Suprapubic skin (tissue), 4 donors: Measurements from ENCODE around the gene UPF1.

Source experiments
- POLR2A ChIP-seq, 2 donors: fragments of 450-650 bp; IDR thresholded peaks; one replicate each; pipeline ENCODE4 v1.6.1; 2017; ENCODE audit warnings: antibody characterized with exemption in 2 of 2, mild to moderate bottlenecking in 2 of 2, moderate library complexity in 2 of 2
- POLR2AphosphoS5 ChIP-seq, 3 donors: sonication (generic); formaldehyde crosslinking; IDR thresholded peaks; one replicate each; pipeline ENCODE4 v1.6.1; 2017; ENCODE audit warnings: antibody characterized with exemption in 3 of 3
- TF ChIP-seq, protein P1 (sequence below), 2 donors: fragments of 200-600 bp in 1 of 2; fragments of 450-650 bp in 1 of 2; sonication (generic) in 1 of 2; IDR thresholded peaks; one replicate each; pipeline ENCODE4 v1.5.1; 2016 to 2019; ENCODE audit warnings: antibody characterized with exemption in 2 of 2, mild to moderate bottlenecking in 1 of 2, moderate library complexity in 1 of 2

DNA sequence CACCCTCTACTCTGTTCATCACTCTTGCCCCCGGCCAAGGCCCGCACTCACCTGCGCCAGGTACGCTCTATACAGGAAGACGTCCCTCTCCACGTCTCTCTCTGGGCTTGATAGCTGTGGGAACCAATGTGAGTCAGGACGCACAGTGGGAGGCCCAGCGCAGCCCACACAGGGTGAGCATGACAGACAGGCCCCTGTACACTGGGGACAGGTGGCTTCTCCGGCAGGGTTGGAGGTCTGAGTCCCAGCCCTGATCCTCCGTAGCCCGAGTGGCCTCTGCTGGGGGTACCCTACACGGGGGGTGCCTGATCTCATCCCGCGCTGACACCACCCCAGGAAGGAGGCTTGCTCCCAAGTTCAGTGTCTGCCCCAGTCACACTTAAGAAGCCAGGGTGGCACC, 81.2 kb downstream of the UPF1 start:
- TF ChIP-seq POLR2A (IDR thresholded peaks at IDR 0.05) (no peak), POLR2AphosphoS5 (IDR thresholded peaks at IDR 0.05) (no peak)
- TF ChIP-seq, protein P1, sequence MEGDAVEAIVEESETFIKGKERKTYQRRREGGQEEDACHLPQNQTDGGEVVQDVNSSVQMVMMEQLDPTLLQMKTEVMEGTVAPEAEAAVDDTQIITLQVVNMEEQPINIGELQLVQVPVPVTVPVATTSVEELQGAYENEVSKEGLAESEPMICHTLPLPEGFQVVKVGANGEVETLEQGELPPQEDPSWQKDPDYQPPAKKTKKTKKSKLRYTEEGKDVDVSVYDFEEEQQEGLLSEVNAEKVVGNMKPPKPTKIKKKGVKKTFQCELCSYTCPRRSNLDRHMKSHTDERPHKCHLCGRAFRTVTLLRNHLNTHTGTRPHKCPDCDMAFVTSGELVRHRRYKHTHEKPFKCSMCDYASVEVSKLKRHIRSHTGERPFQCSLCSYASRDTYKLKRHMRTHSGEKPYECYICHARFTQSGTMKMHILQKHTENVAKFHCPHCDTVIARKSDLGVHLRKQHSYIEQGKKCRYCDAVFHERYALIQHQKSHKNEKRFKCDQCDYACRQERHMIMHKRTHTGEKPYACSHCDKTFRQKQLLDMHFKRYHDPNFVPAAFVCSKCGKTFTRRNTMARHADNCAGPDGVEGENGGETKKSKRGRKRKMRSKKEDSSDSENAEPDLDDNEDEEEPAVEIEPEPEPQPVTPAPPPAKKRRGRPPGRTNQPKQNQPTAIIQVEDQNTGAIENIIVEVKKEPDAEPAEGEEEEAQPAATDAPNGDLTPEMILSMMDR (IDR thresholded peaks at IDR 0.05), result no peak
